ENCODE results near the gene SLC41A3.

The SLC41A3 gene

GRCh38 chr3:126017362-126017761 lies 66.6 kb downstream of the SLC41A3 start:
- no peak for DNase-seq (ENCODE audit: low read depth)
- no peak overlapping the region for H3K4me3 ChIP-seq (replicated peaks; ENCODE audit: low read depth, low read length)
- no peak for TF ChIP-seq CTCF (IDR thresholded peaks at IDR 0.05; ENCODE audit: low read length, missing control alignments)

GRCh38 chr3:126016616-126017015 lies 67.3 kb downstream of the SLC41A3 start:
- TF ChIP-seq CTCF (IDR thresholded peaks at IDR 0.05; ENCODE audit: low read length, missing control alignments): no peak
- no peak for DNase-seq (ENCODE audit: low read depth)
- H3K4me3 ChIP-seq (replicated peaks; ENCODE audit: low read depth, low read length): no peak overlapping the region

GRCh38 chr3:126015075-126015474 lies 68.8 kb downstream of the SLC41A3 start:
- H3K4me3 ChIP-seq (replicated peaks; ENCODE audit: low read depth, low read length): no peak overlapping the region
- no peak for TF ChIP-seq CTCF (IDR thresholded peaks at IDR 0.05; ENCODE audit: low read length, missing control alignments)
- DNase-seq (ENCODE audit: low read depth): no peak

GRCh38 chr3:126014252-126014651 lies 69.7 kb downstream of the SLC41A3 start:
- DNase-seq (ENCODE audit: low read depth): peak; percentile 39
- H3K4me3 ChIP-seq (replicated peaks; ENCODE audit: low read depth, low read length): no peak overlapping the region
- TF ChIP-seq CTCF (IDR thresholded peaks at IDR 0.05; ENCODE audit: low read length, missing control alignments): no peak

- no peak for TF ChIP-seq CTCF (IDR thresholded peaks at IDR 0.05; ENCODE audit: low read length, missing control alignments)
- no peak for DNase-seq (ENCODE audit: low read depth)
- H3K4me3 ChIP-seq (replicated peaks; ENCODE audit: low read depth, low read length): no peak overlapping the region
These were observed 70.2 kb downstream of the SLC41A3 start for GRCh38 chr3:126013751-126014156.

- TF ChIP-seq CTCF (IDR thresholded peaks at IDR 0.05; ENCODE audit: low read length, missing control alignments): no peak
- DNase-seq (ENCODE audit: low read depth): no peak
- H3K4me3 ChIP-seq (replicated peaks; ENCODE audit: low read depth, low read length): no peak overlapping the region
These were observed 74.7 kb downstream of the SLC41A3 start for GRCh38 chr3:126009181-126009580.

GRCh38 chr3:126008219-126008618 lies 75.7 kb downstream of the SLC41A3 start:
- no peak overlapping the region for H3K4me3 ChIP-seq (replicated peaks; ENCODE audit: low read depth, low read length)
- DNase-seq (ENCODE audit: low read depth): no peak
- no peak for TF ChIP-seq CTCF (IDR thresholded peaks at IDR 0.05; ENCODE audit: low read length, missing control alignments)
